HEK293T (cell line): ENCODE data around the gene NYAP1.

ENCODE experiments used
- ARNT ChIP-seq: fragments of 450-650 bp; IDR thresholded peaks from 2 replicates; pipeline ENCODE4 v1.6.1; 2017; ENCODE audit warnings: mild to moderate bottlenecking
- BHLHE40 ChIP-seq: fragments of 450-650 bp; IDR thresholded peaks from 2 replicates; pipeline ENCODE4 v1.6.1; 2016; ENCODE audit warnings: mild to moderate bottlenecking, moderate library complexity, borderline replicate concordance
- ELF4 ChIP-seq: fragments of 450-650 bp; IDR thresholded peaks from 2 replicates; pipeline ENCODE4 v1.6.1; 2017; ENCODE audit warnings: antibody characterized with exemption
- FOXA1 ChIP-seq: fragments of 450-650 bp; IDR thresholded peaks from 2 replicates; pipeline ENCODE4 v1.6.1; 2016; ENCODE audit warnings: mild to moderate bottlenecking
- FOXK2 ChIP-seq: fragments of 450-650 bp; IDR thresholded peaks from 2 replicates; pipeline ENCODE4 v1.6.1; 2016; ENCODE audit warnings: mild to moderate bottlenecking
- FOXM1 ChIP-seq: fragments of 450-650 bp; IDR thresholded peaks from 2 replicates; pipeline ENCODE4 v1.6.1; 2017; ENCODE audit warnings: mild to moderate bottlenecking, borderline replicate concordance
- HDGF ChIP-seq: fragments of 450-650 bp; IDR thresholded peaks from 2 replicates; pipeline ENCODE4 v1.6.1; 2017; ENCODE audit warnings: antibody characterized with exemption, borderline replicate concordance
- LEF1 ChIP-seq: fragments of 450-650 bp; IDR thresholded peaks from 2 replicates; pipeline ENCODE4 v1.6.1; 2017; ENCODE audit warnings: mild to moderate bottlenecking, borderline replicate concordance
- SP1 ChIP-seq: fragments of 450-650 bp; IDR thresholded peaks from 2 replicates; pipeline ENCODE4 v1.6.1; 2017
- SUZ12 ChIP-seq: fragments of 450-650 bp; IDR thresholded peaks from 2 replicates; pipeline ENCODE4 v1.6.1; 2016; ENCODE audit warnings: mild to moderate bottlenecking
- TARDBP ChIP-seq: fragments of 450-650 bp; IDR thresholded peaks from 2 replicates; pipeline ENCODE4 v1.6.1; 2016
- ZNF384 ChIP-seq: fragments of 450-650 bp; IDR thresholded peaks from 2 replicates; pipeline ENCODE4 v1.6.1; 2016
- TF ChIP-seq, protein P1 (sequence below): fragments of 450-650 bp; IDR thresholded peaks from 2 replicates; pipeline ENCODE4 v1.6.1; 2016

DNA sequence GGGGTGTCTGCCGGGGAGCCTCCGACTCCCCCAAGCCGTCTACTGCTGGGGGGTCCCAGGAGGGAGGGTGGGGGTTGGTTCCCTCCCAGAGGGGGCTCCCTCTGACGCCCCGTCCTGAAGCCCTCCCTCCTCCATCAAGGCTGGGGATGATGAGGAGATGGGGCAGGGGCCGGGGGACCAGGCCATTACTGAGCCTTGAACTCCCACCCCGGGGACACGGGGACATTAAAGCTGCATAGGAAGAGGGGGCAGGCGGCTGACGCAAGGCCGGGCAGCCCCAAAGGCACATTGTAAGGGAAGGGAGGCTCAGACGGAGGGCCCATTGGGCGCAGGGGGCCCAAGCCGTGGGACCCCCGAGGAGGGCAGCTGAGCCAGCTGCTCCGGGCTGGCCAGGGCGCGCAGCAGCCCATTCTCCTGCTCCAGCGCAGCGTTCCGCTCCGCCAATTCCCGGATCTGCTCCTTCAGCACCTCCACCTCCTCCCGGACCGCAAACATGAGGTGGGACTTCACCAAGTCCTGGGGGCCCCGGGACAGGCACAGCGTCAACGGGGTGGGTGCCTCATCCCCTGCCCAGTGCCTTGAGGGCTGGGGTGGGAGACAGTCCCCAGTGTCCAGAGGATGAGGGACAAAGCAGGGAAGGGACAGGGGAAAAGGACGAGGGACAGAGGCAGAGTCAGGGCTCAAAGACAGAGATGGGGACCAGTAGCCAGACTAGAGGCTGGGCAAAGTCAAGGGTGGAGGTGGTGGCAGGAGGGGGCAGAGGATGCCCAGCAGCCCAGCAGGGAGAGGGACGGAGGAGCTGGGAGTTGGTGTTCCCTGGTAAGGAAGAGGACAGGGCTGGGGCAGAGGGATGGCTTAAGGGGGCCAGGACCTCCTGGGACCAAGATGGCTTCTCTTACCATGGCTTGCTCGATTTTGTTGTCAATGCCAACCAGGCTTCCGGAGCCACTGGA, 16.8 kb upstream of the NYAP1 start:
- TF ChIP-seq ZNF384 (no peak), SP1 (no peak), BHLHE40 (no peak), FOXK2 (no peak), ARNT (no peak), ELF4 (no peak), LEF1 (no peak), FOXA1 (no peak), SUZ12 (no peak), TARDBP (no peak), FOXM1 (no peak), HDGF (no peak)
- TF ChIP-seq, protein P1, sequence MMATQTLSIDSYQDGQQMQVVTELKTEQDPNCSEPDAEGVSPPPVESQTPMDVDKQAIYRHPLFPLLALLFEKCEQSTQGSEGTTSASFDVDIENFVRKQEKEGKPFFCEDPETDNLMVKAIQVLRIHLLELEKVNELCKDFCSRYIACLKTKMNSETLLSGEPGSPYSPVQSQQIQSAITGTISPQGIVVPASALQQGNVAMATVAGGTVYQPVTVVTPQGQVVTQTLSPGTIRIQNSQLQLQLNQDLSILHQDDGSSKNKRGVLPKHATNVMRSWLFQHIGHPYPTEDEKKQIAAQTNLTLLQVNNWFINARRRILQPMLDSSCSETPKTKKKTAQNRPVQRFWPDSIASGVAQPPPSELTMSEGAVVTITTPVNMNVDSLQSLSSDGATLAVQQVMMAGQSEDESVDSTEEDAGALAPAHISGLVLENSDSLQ, result no peak
